Adrenal gland (tissue), 12 donors: ENCODE data around the gene LYPD8. TPM values are rescaled to one million over a fixed set of nuclear protein-coding genes. Genes with fewer than 3 reads are reported as not detected.
"Not testable (repeated sequence)": the region's sequence is repeated elsewhere in the genome, so short reads cannot be mapped to it uniquely, and the experiment has no call there.

Source experiments
- DNase-seq, 7 donors: peaks; one replicate each; pipeline ENCODE4 v3.0.0-alpha.2; 2019 to 2020
- H3K27ac ChIP-seq, 5 donors: fragments of 200-600 bp; sonication (generic) in 4 of 5; 1 replicate in 3 of 5; 2 replicates in 2 of 5; pipeline versions ENCODE4 v1.5.1 to v1.8.0; 2016 to 2020; ENCODE audit warnings: mild to moderate bottlenecking in 1 of 5
- H3K27me3 ChIP-seq: fragments of 200-600 bp; 2 replicates; pipeline ENCODE4 v1.8.0; 2021
- H3K36me3 ChIP-seq, 2 donors: fragments of 200-600 bp; replicated peaks in 1 of 2; 1 replicate in 1 of 2; 2 replicates in 1 of 2; pipeline versions ENCODE4 v1.5.1 to v1.8.0; 2018 to 2022
- H3K4me1 ChIP-seq, 2 donors: fragments of 200-600 bp; replicated peaks in 1 of 2; 1 replicate in 1 of 2; 2 replicates in 1 of 2; pipeline versions ENCODE4 v1.5.1 to v1.8.0; 2018 to 2021
- H3K4me3 ChIP-seq, 4 donors: fragments of 200-600 bp; sonication (generic) in 3 of 4; one replicate each; pipeline ENCODE4 v1.5.1; 2016 to 2018
- H3K9me3 ChIP-seq, 3 donors: fragments of 200-600 bp; sonication (generic) in 1 of 3; replicated peaks in 1 of 3; 1 replicate in 2 of 3; 2 replicates in 1 of 3; pipeline versions ENCODE4 v1.5.1 to v1.8.0; 2016 to 2021
- POLR2A ChIP-seq, 2 donors: fragments of 450-650 bp; IDR thresholded peaks; one replicate each; pipeline ENCODE4 v1.6.1; 2017; ENCODE audit warnings: antibody characterized with exemption in 2 of 2, mild to moderate bottlenecking in 2 of 2, moderate library complexity in 1 of 2
- WGBS, 4 donors: extraction: QIAGEN DNeasy Blood & Tissue Kit in 2 of 4; methylation state at CpG; one replicate each; pipeline versions ENCODE4 v1.1.5 to v1.1.7; 2013 to 2017; 5-methylcytosine and 5-hydroxymethylcytosine counted together
- intact Hi-C, 2 donors: fragments of 100-400 bp; cut with DNase I; formaldehyde crosslinking; loops; one replicate each; pipeline versions ENCODE4 v1.14.1 to v1.15.0; 2022 to 2023
- polyA plus RNA-seq, 3 donors: library from polyadenylated mRNA; stranded (reverse); fragments of 200-250 nt in 2 of 3; fragments of 350-450 nt in 1 of 3; fragmentation: Illumina TruSeq in 1 of 3; extraction: RNeasy Lipid Tissue Mini Kit (QIAGEN cat#74804) in 1 of 3; gene quantifications; one replicate each; pipeline ENCODE4 v1.2.3, GENCODE V29; 2013 to 2014
- total RNA-seq, 9 donors: library from RNA; depleted of rRNA in 4 of 9; stranded (reverse); fragments of >200 nt in 4 of 9; fragments of 120-200 nt in 1 of 9; fragmentation: NEBNext Ultra II Directional in 1 of 9; extraction: Animal tissue kit (Norgen Biotek cat#: 25700) in 1 of 9; gene quantifications; one replicate each; pipeline versions ENCODE4 v1.1.0 to v1.2.4, GENCODE V29; 2013 to 2023
- TF ChIP-seq, protein P1 (sequence below), 6 experiments: fragments of 450-650 bp in 4 of 6; fragments of 200-600 bp in 2 of 6; sonication (generic) in 1 of 6; IDR thresholded peaks; 1 replicate in 5 of 6; 2 replicates in 1 of 6; pipeline versions ENCODE4 v1.5.1 to v1.8.0; 2016 to 2021; ENCODE audit warnings: antibody characterized with exemption in 6 of 6, mild to moderate bottlenecking in 2 of 6, moderate library complexity in 1 of 6
- donor health status: healthy with polysubstance abuse.
- donor health status: Bipolar disorder and iron deficiency.
- donor health status: DM: yes; HTN: yes; CAD: no.
- donor health status: DM: no; HTN: no; CAD: no.
- donor health status: DM: no; HTN: no; CAD: no.
- donor health status: DM: yes; HTN: yes; CAD: no.

LYPD8 gene
- total and polyA plus RNA-seq, 12 donors: 0.13 TPM; not detected in 11

DNA sequence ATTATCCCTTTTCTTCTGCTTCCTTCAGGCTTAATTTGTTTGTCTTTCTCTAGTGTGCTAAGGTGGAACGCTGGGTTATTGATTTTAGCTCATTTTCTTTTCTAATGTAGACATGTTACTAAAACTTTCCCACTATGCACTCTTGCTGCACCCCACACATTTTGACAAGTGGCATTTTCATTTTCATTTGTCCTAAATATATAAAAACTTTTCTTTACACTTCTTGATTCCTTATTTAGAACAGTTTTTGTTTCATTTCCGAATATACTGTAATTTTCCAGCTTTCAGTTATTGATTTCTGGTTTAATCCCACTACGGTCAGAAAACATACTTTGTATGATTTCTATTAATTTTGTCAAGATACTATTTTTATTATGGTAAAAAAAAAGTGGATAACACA is 44.9 kb upstream of the LYPD8 start:
- TF ChIP-seq POLR2A (IDR thresholded peaks at IDR 0.05): no peak
- TF ChIP-seq, protein P1, sequence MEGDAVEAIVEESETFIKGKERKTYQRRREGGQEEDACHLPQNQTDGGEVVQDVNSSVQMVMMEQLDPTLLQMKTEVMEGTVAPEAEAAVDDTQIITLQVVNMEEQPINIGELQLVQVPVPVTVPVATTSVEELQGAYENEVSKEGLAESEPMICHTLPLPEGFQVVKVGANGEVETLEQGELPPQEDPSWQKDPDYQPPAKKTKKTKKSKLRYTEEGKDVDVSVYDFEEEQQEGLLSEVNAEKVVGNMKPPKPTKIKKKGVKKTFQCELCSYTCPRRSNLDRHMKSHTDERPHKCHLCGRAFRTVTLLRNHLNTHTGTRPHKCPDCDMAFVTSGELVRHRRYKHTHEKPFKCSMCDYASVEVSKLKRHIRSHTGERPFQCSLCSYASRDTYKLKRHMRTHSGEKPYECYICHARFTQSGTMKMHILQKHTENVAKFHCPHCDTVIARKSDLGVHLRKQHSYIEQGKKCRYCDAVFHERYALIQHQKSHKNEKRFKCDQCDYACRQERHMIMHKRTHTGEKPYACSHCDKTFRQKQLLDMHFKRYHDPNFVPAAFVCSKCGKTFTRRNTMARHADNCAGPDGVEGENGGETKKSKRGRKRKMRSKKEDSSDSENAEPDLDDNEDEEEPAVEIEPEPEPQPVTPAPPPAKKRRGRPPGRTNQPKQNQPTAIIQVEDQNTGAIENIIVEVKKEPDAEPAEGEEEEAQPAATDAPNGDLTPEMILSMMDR (IDR thresholded peaks at IDR 0.05): no peak
- no peak overlapping the region for H3K4me3 ChIP-seq
- peaks cover 0 to 4% (median 0%) of the 10 kb centered on the region in 3 donors for H3K9me3 ChIP-seq
- no peaks in the 10 kb centered on the region for H3K27me3 ChIP-seq
- WGBS, 4 donors: 54 to 68% (median 62%) methylated on average over 3 of the region's 3 CpGs
- no peak overlapping the region for H3K27ac ChIP-seq
- intact Hi-C loops: no loop called here
- H3K36me3 ChIP-seq: no peaks in the 10 kb centered on the region
- DNase-seq: no peak
- no peaks in the 10 kb centered on the region for H3K4me1 ChIP-seq

DNA sequence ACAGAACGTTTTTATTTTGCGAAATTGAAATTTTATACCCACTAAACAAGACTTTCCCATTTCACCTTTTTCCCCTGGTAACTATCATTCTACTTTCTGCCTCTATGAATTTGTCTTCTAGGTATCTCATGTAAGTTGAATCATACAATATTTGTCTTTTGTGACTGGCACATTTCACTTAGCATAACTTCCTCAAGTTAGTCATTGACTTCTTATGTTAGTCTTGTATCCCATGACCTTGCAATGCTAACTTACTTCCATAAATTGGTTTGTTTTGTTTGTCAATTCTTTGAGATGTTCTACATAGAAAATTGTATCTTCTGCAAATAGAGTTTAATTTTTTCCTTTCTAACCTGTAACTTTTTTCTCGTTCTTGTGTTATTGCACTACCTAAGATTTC is 43.2 kb upstream of the LYPD8 start:
- H3K36me3 ChIP-seq: no peaks in the 10 kb centered on the region
- TF ChIP-seq, protein P1 (IDR thresholded peaks at IDR 0.05): no peak
- no peak for TF ChIP-seq POLR2A (IDR thresholded peaks at IDR 0.05)
- WGBS, 4 donors: 66 to 78% (median 73%) methylated on average over 3 of the region's 3 CpGs
- no peak overlapping the region for H3K4me3 ChIP-seq
- intact Hi-C loops: no loop called here
- H3K9me3 ChIP-seq: peaks cover 0 to 4% (median 0%) of the 10 kb centered on the region in 3 donors
- H3K27ac ChIP-seq: no peak overlapping the region
- no peak for DNase-seq
- H3K27me3 ChIP-seq: no peaks in the 10 kb centered on the region
- no peaks in the 10 kb centered on the region for H3K4me1 ChIP-seq

DNA sequence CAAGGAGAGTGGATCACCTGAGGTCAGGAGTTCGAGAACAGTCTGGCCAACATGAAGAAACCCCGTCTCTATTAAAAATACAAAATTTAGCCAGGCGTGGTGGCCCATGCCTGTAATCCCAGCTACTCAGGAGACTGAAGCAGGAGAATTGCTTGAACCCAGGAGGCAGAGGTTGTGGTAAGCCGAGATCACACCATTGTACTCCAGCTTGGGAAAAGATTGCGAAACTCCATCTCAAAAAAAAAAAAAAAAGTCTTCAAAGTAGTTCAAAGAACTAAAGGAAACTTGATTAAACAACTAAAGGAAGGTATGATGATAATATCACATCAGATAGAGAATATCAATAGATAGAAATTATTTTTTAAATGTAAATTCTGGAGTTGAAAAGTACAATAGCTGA is 39.1 kb upstream of the LYPD8 start:
- H3K4me3 ChIP-seq, H3K4me1 ChIP-seq, H3K27me3 ChIP-seq, H3K9me3 ChIP-seq, DNase-seq, intact Hi-C loops, H3K36me3 ChIP-seq, H3K27ac ChIP-seq: not testable (repeated sequence)
- 77 to 84% (median 80%) methylated on average over 5 of the region's 5 CpGs for WGBS, 4 donors

- no peaks in the 10 kb centered on the region for H3K27me3 ChIP-seq
- H3K9me3 ChIP-seq: peaks cover 0 to 3% (median 0%) of the 10 kb centered on the region in 3 donors
- no peaks in the 10 kb centered on the region for H3K36me3 ChIP-seq
- no peak overlapping the region for H3K27ac ChIP-seq
- intact Hi-C loops: no loop called here
- no peak for DNase-seq
- no peak for TF ChIP-seq POLR2A (IDR thresholded peaks at IDR 0.05)
- TF ChIP-seq, protein P1 (IDR thresholded peaks at IDR 0.05): no peak
- H3K4me1 ChIP-seq: no peaks in the 10 kb centered on the region
- H3K4me3 ChIP-seq: no peak overlapping the region
These were observed 38.0 kb upstream of the LYPD8 start for GRCh38 chr1:248793592-248793991.

DNA sequence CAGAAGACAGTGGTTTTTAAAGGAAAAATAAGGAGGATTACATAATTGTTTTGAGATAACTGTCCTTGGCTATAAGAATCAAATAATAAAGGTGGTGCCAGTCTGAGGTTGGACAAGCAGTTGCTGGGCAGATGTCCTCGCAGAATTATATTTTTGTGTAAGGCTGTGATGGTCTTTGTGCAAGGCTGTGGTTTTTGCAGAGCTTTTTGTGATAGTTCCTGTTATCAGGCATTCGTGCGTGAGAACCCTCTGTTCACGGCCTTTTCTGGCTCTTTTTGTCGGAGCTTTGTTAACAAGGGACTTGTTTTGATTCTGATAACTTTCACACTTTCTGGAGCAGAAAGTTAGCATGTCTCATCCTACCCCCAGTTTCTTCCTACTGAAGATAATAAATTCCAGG is 36.8 kb upstream of the LYPD8 start:
- no peak for DNase-seq
- intact Hi-C loops: no loop called here
- Histone ChIP-seq H3K9me3 (no peaks in the 10 kb centered on the region), H3K27ac (no peak overlapping the region), H3K36me3 (no peaks in the 10 kb centered on the region), H3K27me3 (no peaks in the 10 kb centered on the region), H3K4me1 (no peaks in the 10 kb centered on the region), H3K4me3 (no peak overlapping the region)
- no peak for TF ChIP-seq POLR2A (IDR thresholded peaks at IDR 0.05)
- TF ChIP-seq, protein P1 (IDR thresholded peaks at IDR 0.05): no peak
- WGBS, 4 donors: 66 to 86% (median 69%) methylated on average over 5 of the region's 5 CpGs
